Measurements from ENCODE around the gene CD276. TPM values are rescaled to one million over a fixed set of nuclear protein-coding genes. Genes with fewer than 3 reads are reported as not detected.

CD276 gene
- total RNA-seq, 4 donors from 2014 or later: 22.8 to 48.7 (median 30.8) TPM

DNA sequence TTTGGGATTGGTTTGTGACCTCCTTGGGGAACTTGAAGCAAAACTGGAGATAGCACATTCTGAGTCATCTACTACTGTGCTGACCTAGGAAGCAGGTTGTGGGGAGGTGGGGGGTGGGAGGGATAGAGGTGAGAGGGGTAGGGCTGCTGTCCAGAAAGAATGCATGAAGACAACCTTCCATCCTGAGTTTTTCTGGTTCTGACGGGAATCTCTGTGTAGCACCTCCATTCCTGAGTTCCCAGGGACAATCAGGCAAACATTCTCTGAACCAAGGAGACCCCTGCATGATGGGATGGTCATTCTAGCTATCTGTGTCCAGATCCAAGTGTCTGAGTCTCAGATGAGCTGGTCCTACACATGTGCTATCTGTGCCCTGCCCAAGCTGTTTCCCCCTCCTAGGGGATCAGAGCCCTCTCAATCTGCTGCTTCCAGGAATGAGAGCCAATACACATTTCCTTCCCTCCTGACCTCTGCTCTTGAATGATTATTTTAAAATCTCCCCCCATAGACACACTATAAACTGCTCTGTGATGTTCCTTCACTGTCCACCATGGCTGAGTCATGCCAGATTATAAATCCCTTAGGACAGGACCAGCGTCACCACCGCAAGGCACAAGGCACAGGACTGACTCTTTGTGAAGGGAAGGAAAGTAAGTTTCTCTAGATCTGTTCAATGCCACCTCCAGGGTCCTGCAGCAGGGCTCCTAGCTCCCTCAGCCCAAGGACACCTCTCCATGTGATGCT is 2.2 kb upstream of the CD276 start:
- TF ChIP-seq, protein P1, sequence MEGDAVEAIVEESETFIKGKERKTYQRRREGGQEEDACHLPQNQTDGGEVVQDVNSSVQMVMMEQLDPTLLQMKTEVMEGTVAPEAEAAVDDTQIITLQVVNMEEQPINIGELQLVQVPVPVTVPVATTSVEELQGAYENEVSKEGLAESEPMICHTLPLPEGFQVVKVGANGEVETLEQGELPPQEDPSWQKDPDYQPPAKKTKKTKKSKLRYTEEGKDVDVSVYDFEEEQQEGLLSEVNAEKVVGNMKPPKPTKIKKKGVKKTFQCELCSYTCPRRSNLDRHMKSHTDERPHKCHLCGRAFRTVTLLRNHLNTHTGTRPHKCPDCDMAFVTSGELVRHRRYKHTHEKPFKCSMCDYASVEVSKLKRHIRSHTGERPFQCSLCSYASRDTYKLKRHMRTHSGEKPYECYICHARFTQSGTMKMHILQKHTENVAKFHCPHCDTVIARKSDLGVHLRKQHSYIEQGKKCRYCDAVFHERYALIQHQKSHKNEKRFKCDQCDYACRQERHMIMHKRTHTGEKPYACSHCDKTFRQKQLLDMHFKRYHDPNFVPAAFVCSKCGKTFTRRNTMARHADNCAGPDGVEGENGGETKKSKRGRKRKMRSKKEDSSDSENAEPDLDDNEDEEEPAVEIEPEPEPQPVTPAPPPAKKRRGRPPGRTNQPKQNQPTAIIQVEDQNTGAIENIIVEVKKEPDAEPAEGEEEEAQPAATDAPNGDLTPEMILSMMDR (IDR thresholded peaks at IDR 0.05): no peak
- no peak for TF ChIP-seq POLR2A (IDR thresholded peaks at IDR 0.05)
- Histone ChIP-seq H3K27ac (no peak overlapping the region), H3K9me3 (no peaks in the 10 kb centered on the region), H3K4me1 (peaks cover 0 to 30% (median 9%) of the 10 kb centered on the region in 4 donors), H3K36me3 (no peaks in the 10 kb centered on the region), H3K4me3 (no peak overlapping the region), H3K27me3 (no peaks in the 10 kb centered on the region)
- no peak for DNase-seq

- Histone ChIP-seq H3K36me3 (no peaks in the 10 kb centered on the region), H3K4me3 (no peak overlapping the region), H3K27me3 (no peaks in the 10 kb centered on the region), H3K4me1 (peaks cover 0 to 30% (median 9%) of the 10 kb centered on the region in 4 donors), H3K9me3 (no peaks in the 10 kb centered on the region), H3K27ac (no peak overlapping the region)
- DNase-seq: no peak
- no peak for TF ChIP-seq POLR2A (IDR thresholded peaks at IDR 0.05)
Observed at GRCh38 chr15:73682600-73683090, 1.5 kb upstream of the CD276 start.

DNA sequence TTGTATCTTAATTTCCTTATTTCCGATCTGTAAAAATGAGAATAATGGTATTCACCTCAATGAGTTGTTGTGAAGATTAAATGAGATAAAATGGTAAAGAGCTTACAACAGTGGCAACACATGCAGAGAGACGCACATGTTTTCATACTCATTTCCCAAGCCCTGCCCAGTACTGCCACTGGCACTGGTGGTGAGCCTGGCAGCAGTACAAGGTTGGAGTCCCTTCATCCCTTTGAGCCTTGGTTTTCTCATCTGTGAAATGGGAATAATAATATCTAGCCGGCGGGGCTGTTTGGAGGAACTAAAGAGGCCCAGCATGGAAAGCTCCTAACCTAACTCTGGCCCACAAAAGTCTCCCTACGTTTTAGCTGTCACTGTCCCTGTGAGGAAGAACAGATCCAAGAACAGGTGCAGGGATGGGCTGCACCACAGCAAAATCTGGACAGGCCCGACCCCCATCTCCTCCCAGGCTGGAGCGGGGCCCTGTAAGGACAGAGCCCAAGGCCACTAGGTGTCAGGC is 866 bp upstream of the CD276 start:
- TF ChIP-seq, protein P1 (IDR thresholded peaks at IDR 0.05): peak in 2 of 6 experiments; percentile 9 to 22
- no peak for TF ChIP-seq POLR2A (IDR thresholded peaks at IDR 0.05)
- Histone ChIP-seq H3K4me3 (peak overlapping the region in 2 of 4 donors; percentile 81 to 88), H3K4me1 (peaks cover 0 to 30% (median 9%) of the 10 kb centered on the region in 4 donors), H3K27ac (peak overlapping the region in 3 of 4 donors; percentile 63 to 73 (median 72)), H3K27me3 (no peaks in the 10 kb centered on the region), H3K36me3 (no peaks in the 10 kb centered on the region), H3K9me3 (no peaks in the 10 kb centered on the region)
- DNase-seq: no peak

DNA sequence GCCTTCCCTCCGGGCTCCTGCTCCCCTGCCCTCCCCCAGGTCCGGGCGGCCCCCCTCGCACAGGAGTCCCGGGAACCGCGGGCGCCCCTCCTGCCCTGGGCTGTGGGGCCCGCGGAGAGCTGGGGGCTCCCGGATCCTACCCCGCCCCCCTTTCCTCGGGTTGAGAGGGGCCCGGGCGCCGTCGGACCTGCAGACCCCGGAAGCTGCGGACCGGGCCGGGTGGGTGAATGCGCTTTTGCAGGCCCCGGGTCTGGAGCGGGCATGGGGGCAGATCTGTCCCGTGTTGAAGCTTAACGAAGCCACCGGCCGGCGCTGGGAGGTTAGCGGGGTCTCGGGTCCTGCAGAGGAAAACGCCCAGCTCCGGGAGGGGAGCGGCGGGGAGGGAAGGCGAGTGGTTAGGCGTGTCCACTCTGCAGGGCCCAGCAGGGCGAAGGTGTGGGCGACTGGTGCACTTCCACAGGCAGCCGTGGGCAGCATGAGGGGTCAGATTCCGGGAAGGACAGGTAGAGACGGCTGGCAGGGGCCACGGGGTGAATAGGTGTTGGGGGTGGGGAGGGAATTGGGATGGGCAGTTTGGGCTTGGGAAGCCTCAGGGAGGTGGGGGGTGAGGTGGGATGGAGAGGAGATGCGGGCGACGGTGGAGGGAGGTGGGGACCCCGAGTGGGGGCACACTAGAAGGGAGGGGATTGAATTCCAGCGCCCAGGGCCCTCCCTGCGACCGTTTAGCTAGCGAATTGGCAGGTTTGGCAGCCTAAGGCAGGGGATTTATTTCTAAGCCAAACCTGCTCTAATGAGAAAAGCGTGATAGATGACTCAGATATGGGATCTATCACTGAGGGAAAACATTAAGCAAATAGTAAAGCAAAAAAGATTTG is 635 bp downstream of the CD276 start:
- peak in 1 of 3 donors; percentile 51 for DNase-seq
- Histone ChIP-seq H3K27me3 (no peaks in the 10 kb centered on the region), H3K4me1 (peaks cover 0 to 30% (median 9%) of the 10 kb centered on the region in 4 donors)

DNA sequence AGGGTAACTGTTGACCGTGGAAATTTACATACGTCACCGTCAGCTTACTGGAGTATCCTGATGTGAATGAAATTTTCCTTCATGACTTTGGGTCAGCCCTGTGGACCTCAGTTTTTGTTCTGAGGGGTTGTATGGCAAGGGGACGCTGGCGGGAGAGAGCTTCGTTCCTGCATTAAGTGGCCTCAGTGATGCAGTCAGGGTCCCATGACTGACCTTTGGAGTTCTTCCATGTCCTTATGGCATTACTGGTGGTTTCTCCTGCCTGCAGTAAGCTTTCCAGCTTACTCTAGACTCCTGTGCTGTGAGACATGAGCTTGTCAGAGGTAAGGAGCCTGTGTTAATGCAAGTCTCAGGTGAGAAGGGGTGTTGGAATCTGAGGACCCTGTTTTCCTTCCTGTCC is 1.8 kb downstream of the CD276 start:
- no peak overlapping the region for H3K4me3 ChIP-seq
- H3K9me3 ChIP-seq: no peaks in the 10 kb centered on the region
- H3K27me3 ChIP-seq: no peaks in the 10 kb centered on the region
- DNase-seq: peak in 1 of 3 donors; percentile 27
- no peak for TF ChIP-seq POLR2A (IDR thresholded peaks at IDR 0.05)
- TF ChIP-seq, protein P1 (IDR thresholded peaks at IDR 0.05): no peak
- peaks cover 0 to 30% (median 9%) of the 10 kb centered on the region in 4 donors for H3K4me1 ChIP-seq
- no peaks in the 10 kb centered on the region for H3K36me3 ChIP-seq
- peak overlapping the region in 1 of 4 donors; percentile 11 for H3K27ac ChIP-seq

More for the DNA sequence above, 635 bp downstream of the CD276 start:
- H3K4me3 ChIP-seq: peak overlapping the region; percentile 47 to 88 (median 64)
- no peaks in the 10 kb centered on the region for H3K9me3 ChIP-seq
- TF ChIP-seq, protein P1 (IDR thresholded peaks at IDR 0.05): no peak
- no peak for TF ChIP-seq POLR2A (IDR thresholded peaks at IDR 0.05)
- peak overlapping the region; percentile 62 to 73 (median 68) for H3K27ac ChIP-seq
- H3K36me3 ChIP-seq: no peaks in the 10 kb centered on the region
